MM.1S (cell line): ENCODE results near the gene CLTB.

Experiments
- EZH2 ChIP-seq: fragments of 300-600 bp; sonication (generic); optimal IDR thresholded peaks from 2 replicates; pipeline ENCODE3; 2017; ENCODE audit warnings: low read depth, mild to moderate bottlenecking, antibody characterized with exemption, low read length, mixed read lengths
- TF ChIP-seq, protein P1 (sequence below): fragments of 300-600 bp; sonication (generic); IDR thresholded peaks from 2 replicates; pipeline ENCODE4 v1.5.1; 2016; ENCODE audit warnings: antibody characterized with exemption, low read length, mixed read lengths

DNA sequence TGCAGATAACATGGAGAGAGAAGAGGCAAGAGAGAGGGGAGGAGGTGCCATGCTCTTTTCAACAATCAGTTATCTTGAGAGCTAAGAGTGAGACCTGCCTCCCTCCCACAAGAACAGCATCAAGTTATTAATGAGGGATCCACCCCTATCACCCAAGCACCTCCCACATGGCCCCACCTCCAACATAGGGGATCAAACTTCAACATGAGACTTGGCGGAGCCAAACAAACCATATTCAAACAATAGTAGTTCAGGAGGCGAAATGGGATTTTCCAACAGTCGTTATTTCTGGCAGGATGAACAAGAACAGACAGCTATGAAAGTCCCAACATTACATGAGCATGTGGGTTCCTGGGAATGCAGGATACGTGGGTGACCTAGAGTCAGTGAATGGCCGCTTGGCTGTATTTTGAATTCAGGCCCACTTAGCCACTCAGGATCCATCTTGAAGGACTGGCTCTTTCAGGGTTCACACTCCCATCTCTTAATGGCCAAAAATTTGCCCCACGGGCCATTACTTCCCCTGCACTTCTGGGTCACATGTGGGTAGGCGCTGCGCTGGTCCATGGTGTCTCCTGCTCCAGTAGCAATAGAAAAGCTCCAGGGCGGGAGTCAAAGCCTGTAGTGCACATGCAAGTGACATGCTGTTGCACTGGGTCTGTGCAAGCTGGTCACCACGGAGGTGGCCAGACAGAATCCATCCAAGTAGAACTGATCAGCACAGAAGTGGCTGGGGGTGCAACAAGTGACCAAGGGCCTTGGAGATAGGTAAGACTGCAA, 24.8 kb upstream of the CLTB start:
- TF ChIP-seq EZH2: no peak
- TF ChIP-seq, protein P1, sequence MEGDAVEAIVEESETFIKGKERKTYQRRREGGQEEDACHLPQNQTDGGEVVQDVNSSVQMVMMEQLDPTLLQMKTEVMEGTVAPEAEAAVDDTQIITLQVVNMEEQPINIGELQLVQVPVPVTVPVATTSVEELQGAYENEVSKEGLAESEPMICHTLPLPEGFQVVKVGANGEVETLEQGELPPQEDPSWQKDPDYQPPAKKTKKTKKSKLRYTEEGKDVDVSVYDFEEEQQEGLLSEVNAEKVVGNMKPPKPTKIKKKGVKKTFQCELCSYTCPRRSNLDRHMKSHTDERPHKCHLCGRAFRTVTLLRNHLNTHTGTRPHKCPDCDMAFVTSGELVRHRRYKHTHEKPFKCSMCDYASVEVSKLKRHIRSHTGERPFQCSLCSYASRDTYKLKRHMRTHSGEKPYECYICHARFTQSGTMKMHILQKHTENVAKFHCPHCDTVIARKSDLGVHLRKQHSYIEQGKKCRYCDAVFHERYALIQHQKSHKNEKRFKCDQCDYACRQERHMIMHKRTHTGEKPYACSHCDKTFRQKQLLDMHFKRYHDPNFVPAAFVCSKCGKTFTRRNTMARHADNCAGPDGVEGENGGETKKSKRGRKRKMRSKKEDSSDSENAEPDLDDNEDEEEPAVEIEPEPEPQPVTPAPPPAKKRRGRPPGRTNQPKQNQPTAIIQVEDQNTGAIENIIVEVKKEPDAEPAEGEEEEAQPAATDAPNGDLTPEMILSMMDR: no peak
